NCI-H1436 (cell line): Measurements from ENCODE around the gene PCMTD2.
A peak's percentile ranks its signal among the peaks of the same experiment; 100 is the strongest.

Source experiments
- DNase-seq: peaks from one replicate; lab custom pipeline; 2025; lab: John Stamatoyannopoulos, UW

Gene PCMTD2

GRCh38 chr20:64255361-64256281 lies at the start of gene PCMTD2:
TSS of gene PCMTD2 (plus strand) at chr20:64255748. CDS start at chr20:64259966, 4,218 bp downstream.
- peak; percentile 76 for DNase-seq

GRCh38 chr20:64206614-64207013 lies 48.9 kb upstream of the PCMTD2 start:
- DNase-seq, result no peak

- DNase-seq, result no peak
Measured at GRCh38 chr20:64207641-64208590, 47.6 kb upstream of the PCMTD2 start.

- DNase-seq, result no peak
Measured at GRCh38 chr20:64209148-64209547, 46.4 kb upstream of the PCMTD2 start.

GRCh38 chr20:64210656-64211369 lies 44.7 kb upstream of the PCMTD2 start:
- no peak for DNase-seq

- DNase-seq, result no peak
Measured at GRCh38 chr20:64211874-64212658, 43.5 kb upstream of the PCMTD2 start.

- no peak for DNase-seq
Measured at GRCh38 chr20:64212755-64213154, 42.8 kb upstream of the PCMTD2 start.

GRCh38 chr20:64214113-64214512 lies 41.4 kb upstream of the PCMTD2 start:
- no peak for DNase-seq

GRCh38 chr20:64214952-64215351 lies 40.6 kb upstream of the PCMTD2 start:
- DNase-seq, result no peak

- no peak for DNase-seq
Measured at GRCh38 chr20:64216036-64216435, 39.5 kb upstream of the PCMTD2 start.

GRCh38 chr20:64216910-64217309 lies 38.6 kb upstream of the PCMTD2 start:
- DNase-seq, result no peak

GRCh38 chr20:64217539-64218221 lies 37.9 kb upstream of the PCMTD2 start:
- DNase-seq, result no peak

GRCh38 chr20:64219202-64219601 lies 36.3 kb upstream of the PCMTD2 start:
- DNase-seq, result no peak

GRCh38 chr20:64219730-64220129 lies 35.8 kb upstream of the PCMTD2 start:
- no peak for DNase-seq

- DNase-seq, result no peak
Measured at GRCh38 chr20:64220420-64220819, 35.1 kb upstream of the PCMTD2 start.

GRCh38 chr20:64220891-64221527 lies 34.5 kb upstream of the PCMTD2 start:
- no peak for DNase-seq

GRCh38 chr20:64222291-64222735 lies 33.2 kb upstream of the PCMTD2 start:
- DNase-seq, result no peak

GRCh38 chr20:64222851-64223525 lies 32.6 kb upstream of the PCMTD2 start:
- no peak for DNase-seq

GRCh38 chr20:64223526-64224067 lies 32.0 kb upstream of the PCMTD2 start:
- no peak for DNase-seq
